ENCODE data around the gene CYP2A6.

The CYP2A6 gene

DNA sequence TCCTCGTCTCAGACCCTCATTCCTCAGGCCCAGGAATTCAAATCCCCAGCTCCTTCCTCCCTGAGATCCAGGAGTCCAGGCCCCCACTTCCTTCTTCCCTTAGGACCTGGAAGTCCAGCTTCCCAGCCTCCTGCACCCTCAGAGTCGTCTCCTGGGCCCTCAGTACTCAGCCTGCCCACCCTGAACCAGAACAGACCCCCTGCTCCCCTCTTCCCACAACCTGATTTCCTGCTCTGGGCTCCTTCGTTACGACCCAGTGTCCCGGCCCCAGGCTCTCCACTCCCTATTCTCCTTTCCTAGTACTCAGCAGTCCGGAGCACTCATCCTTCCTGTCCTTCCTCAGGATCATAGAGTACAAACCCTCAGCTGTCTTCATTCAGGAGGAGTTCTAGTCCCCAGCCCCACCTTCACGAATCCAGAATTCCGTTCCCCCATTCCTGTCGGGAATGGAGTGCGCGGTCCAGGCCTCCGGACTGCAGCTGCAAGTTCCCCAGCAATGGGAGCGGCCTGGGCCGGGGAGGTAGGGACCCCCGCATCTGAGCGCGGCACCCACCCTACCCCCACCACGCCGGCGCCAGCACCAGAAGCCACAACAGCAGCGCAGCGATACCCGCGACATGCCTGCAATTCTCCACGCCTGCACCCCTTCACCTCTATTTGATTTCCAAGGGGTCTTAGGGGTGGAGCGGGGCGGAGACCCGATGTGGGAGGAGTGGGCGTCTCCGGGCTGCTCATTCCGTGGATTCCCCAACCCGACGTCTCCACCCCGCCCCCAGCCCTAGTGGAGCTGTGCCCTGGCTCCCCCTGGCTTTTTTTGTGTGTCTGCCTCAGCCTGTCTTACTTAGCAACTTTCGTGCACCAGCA lies 38.5 kb downstream of the CYP2A6 start:
- no peak for DNase-seq (ENCODE audit: low spot score)
- TF ChIP-seq, protein P1, sequence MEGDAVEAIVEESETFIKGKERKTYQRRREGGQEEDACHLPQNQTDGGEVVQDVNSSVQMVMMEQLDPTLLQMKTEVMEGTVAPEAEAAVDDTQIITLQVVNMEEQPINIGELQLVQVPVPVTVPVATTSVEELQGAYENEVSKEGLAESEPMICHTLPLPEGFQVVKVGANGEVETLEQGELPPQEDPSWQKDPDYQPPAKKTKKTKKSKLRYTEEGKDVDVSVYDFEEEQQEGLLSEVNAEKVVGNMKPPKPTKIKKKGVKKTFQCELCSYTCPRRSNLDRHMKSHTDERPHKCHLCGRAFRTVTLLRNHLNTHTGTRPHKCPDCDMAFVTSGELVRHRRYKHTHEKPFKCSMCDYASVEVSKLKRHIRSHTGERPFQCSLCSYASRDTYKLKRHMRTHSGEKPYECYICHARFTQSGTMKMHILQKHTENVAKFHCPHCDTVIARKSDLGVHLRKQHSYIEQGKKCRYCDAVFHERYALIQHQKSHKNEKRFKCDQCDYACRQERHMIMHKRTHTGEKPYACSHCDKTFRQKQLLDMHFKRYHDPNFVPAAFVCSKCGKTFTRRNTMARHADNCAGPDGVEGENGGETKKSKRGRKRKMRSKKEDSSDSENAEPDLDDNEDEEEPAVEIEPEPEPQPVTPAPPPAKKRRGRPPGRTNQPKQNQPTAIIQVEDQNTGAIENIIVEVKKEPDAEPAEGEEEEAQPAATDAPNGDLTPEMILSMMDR (IDR thresholded peaks at IDR 0.05; ENCODE audit: borderline replicate concordance, control extremely low read depth, extremely low read depth, insufficient read depth, missing control alignments) = peak; percentile 20
- in situ Hi-C loops (cut with MboI; ENCODE audit: low sequenced_read_pairs, unreplicated experiment) = loop anchor here (10.0 kb wide), 1 partner anchor 157 kb away; no protein-coding TSS in a partner anchor

DNA sequence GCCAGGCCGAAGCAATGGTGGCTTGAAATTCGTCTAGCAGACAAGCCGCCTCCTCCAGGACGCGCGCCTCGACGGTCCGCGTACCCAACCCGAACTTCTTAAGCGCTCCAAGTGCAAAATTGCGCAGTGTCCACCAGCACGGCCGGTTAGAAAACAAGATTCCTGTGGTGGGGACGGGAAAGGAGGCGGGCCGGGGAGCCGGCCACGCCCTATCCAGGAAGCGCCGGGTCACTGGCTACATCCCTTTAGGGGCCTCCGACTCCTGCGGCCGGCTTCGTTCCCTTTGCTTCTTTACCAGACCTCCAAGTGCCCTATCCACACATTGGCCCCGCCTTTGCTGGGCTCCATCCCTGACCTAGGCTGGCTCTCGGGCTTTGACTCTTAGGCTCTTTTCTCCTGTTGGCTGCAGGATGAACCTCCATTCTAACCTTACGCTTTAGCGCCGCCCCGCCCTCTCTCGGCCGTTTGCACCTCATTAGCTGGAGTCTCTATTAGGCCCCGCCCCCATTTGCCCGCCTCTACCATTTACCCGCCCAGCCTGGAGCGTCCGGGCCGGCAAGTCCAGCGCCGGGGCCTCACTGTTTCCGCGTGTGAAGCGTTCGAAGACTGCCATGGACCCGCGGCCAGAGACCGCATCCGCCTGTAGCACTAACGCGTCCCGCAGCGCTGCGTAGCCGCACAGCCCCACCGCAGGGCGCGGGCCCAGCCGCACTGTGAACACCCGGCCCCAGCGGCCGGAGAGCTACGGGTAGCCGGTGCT lies 39.4 kb downstream of the CYP2A6 start:
- in situ Hi-C loops (cut with MboI; ENCODE audit: low sequenced_read_pairs, unreplicated experiment) = loop anchor here (10.0 kb wide), 1 partner anchor 156 kb away; no protein-coding TSS in a partner anchor
- peak; percentile 55 for DNase-seq (ENCODE audit: low spot score)

DNA sequence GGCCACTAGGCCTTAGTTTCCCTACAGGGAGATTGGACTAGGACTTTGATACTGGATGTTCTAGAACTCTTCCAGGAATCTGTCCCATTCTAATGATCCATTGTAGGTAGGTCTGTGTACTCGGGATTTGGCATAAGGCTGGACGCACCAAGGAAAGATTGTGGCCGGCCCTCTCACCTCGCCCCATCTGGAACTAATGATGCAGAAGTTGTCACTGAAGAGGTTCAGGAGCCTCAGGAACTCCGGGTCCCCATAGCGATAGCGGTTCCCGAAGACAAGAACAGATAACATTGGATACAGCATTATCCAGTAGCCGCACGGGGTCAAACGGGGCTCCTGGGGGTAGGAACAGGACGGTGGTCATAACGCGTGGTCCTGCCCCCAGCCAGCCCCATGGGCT lies 40.1 kb downstream of the CYP2A6 start:
- in situ Hi-C loops (cut with MboI; ENCODE audit: low sequenced_read_pairs, unreplicated experiment) = loop anchor here (10.0 kb wide), 1 partner anchor 155 kb away; no protein-coding TSS in a partner anchor
- no peak for DNase-seq (ENCODE audit: low spot score)
- TF ChIP-seq, protein P1 (IDR thresholded peaks at IDR 0.05; ENCODE audit: borderline replicate concordance, control extremely low read depth, extremely low read depth, insufficient read depth, missing control alignments) = no peak

DNA sequence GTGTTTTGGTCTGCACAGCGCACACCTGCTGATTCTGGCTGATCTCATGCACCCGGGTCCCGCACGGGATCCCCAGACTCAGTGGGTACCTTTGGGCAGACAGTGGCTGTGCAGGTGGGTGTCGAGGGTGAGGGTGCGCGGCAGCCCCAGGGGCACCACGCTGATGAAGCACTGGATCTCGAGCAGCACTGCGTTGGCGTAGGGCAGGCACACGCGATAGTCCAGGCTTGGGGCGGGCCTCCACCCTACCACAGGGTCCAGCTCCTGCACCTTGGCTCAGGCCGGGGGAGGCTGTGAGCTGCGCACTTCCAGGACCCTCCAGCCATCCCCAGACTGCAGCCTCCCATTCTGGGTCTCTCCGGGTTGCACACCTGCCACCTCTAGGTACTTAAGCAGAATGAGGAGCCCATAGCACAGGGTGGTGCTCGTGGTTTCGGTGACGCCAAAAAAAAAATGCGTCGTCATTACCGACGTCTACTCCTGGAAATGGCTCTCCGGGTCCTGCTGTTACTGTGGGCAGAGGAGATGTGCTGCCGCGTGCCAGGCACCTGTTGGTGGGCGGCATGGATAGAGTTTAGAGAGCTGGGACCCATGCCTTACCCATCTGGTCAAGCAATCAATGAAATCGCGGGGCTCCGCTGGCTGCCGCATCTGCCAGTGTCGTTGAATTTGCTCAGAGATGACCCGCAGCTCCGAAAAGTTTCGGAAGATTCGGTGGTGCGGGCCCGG lies 40.7 kb downstream of the CYP2A6 start:
- DNase-seq (ENCODE audit: low spot score) = no peak
- in situ Hi-C loops (cut with MboI; ENCODE audit: low sequenced_read_pairs, unreplicated experiment) = loop anchor here (10.0 kb wide), 1 partner anchor 155 kb away; no protein-coding TSS in a partner anchor
- TF ChIP-seq, protein P1 (IDR thresholded peaks at IDR 0.05; ENCODE audit: borderline replicate concordance, control extremely low read depth, extremely low read depth, insufficient read depth, missing control alignments) = no peak

DNA sequence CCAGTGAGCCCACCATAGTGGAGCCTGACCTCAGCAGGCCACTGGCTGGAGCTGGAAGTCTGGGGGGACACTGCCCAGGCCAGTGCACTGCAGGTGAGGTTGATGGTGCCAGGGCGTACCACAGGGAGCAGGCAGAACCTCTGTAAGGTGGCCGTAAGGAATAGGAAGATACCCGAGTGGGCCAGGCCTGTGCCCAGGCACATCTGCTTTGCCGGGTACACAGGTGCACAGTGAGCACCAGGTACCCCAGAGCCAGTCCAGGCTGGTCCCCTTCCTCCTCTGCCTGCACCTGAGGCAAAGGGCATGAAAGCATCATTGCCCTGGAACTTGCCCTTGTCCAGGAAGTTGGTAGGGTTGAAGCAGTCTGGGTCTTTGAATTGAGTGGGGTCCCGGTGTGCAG lies 41.8 kb downstream of the CYP2A6 start:
- DNase-seq (ENCODE audit: low spot score) = no peak
- in situ Hi-C loops (cut with MboI; ENCODE audit: low sequenced_read_pairs, unreplicated experiment) = no loop called here
- TF ChIP-seq, protein P1 (IDR thresholded peaks at IDR 0.05; ENCODE audit: borderline replicate concordance, control extremely low read depth, extremely low read depth, insufficient read depth, missing control alignments) = no peak

DNA sequence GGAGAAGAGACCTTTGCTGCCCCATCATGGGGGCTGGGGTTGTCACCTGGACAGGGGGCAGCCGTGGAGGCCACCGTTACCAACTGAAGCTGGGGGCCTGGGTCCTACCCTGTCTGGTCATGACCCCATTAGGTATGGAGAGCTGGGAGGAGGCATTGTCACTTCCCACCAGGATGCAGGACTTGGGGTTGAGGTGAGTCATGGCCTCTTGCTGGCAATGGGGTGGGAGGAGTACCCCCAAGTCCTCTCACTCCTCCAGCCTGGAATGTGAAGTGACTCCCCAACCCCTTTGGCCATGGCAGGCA lies 42.3 kb downstream of the CYP2A6 start:
- in situ Hi-C loops (cut with MboI; ENCODE audit: low sequenced_read_pairs, unreplicated experiment) = no loop called here
- DNase-seq (ENCODE audit: low spot score) = no peak

More for the DNA sequence above, 42.3 kb downstream of the CYP2A6 start:
- TF ChIP-seq, protein P1 (IDR thresholded peaks at IDR 0.05; ENCODE audit: borderline replicate concordance, control extremely low read depth, extremely low read depth, insufficient read depth, missing control alignments) = no peak
